ENCODE measurements around the gene PTPN3. TPM values are rescaled to one million over a fixed set of nuclear protein-coding genes. Genes with fewer than 3 reads are reported as not detected.
A peak's percentile ranks its signal among the peaks of the same experiment; 100 is the strongest.

The PTPN3 gene
- total RNA-seq, 1 experiment from 2014 or later, result 10.4 TPM

- Histone ChIP-seq H3K27me3 (ENCODE audit: control insufficient read depth, insufficient read depth, low read length) (no peaks in the 10 kb centered on the region), H3K4me1 (ENCODE audit: control insufficient read depth, insufficient read depth, low read length) (no peaks in the 10 kb centered on the region), H3K9me3 (ENCODE audit: control insufficient read depth, insufficient read depth, low read depth, low read length) (no peaks in the 10 kb centered on the region), H3K36me3 (ENCODE audit: control insufficient read depth, insufficient read depth, low read length) (no peaks in the 10 kb centered on the region), H3K4me3 (ENCODE audit: low read depth in 2 of 2, low read length in 2 of 2) (no peak overlapping the region), H3K27ac (ENCODE audit: low read length) (no peak overlapping the region)
- in situ Hi-C loops (cut with HindIII; ENCODE audit: low pct_unique_long_range_greater_than_20kb, low sequenced_read_pairs), result no loop called here
- BruUV-seq (replicated peaks), result no TSS peak
- CTCF ChIA-PET, result no interaction called here
- no peak for TF ChIP-seq POLR2AphosphoS5 (IDR thresholded peaks at IDR 0.05; ENCODE audit: low read depth, low read length)
- TF ChIP-seq, protein P1, sequence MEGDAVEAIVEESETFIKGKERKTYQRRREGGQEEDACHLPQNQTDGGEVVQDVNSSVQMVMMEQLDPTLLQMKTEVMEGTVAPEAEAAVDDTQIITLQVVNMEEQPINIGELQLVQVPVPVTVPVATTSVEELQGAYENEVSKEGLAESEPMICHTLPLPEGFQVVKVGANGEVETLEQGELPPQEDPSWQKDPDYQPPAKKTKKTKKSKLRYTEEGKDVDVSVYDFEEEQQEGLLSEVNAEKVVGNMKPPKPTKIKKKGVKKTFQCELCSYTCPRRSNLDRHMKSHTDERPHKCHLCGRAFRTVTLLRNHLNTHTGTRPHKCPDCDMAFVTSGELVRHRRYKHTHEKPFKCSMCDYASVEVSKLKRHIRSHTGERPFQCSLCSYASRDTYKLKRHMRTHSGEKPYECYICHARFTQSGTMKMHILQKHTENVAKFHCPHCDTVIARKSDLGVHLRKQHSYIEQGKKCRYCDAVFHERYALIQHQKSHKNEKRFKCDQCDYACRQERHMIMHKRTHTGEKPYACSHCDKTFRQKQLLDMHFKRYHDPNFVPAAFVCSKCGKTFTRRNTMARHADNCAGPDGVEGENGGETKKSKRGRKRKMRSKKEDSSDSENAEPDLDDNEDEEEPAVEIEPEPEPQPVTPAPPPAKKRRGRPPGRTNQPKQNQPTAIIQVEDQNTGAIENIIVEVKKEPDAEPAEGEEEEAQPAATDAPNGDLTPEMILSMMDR (IDR thresholded peaks at IDR 0.05), result no peak
- TF ChIP-seq TCF7L2 (IDR thresholded peaks at IDR 0.05; ENCODE audit: low read depth, low read length), result no peak
- TF ChIP-seq, protein P2, sequence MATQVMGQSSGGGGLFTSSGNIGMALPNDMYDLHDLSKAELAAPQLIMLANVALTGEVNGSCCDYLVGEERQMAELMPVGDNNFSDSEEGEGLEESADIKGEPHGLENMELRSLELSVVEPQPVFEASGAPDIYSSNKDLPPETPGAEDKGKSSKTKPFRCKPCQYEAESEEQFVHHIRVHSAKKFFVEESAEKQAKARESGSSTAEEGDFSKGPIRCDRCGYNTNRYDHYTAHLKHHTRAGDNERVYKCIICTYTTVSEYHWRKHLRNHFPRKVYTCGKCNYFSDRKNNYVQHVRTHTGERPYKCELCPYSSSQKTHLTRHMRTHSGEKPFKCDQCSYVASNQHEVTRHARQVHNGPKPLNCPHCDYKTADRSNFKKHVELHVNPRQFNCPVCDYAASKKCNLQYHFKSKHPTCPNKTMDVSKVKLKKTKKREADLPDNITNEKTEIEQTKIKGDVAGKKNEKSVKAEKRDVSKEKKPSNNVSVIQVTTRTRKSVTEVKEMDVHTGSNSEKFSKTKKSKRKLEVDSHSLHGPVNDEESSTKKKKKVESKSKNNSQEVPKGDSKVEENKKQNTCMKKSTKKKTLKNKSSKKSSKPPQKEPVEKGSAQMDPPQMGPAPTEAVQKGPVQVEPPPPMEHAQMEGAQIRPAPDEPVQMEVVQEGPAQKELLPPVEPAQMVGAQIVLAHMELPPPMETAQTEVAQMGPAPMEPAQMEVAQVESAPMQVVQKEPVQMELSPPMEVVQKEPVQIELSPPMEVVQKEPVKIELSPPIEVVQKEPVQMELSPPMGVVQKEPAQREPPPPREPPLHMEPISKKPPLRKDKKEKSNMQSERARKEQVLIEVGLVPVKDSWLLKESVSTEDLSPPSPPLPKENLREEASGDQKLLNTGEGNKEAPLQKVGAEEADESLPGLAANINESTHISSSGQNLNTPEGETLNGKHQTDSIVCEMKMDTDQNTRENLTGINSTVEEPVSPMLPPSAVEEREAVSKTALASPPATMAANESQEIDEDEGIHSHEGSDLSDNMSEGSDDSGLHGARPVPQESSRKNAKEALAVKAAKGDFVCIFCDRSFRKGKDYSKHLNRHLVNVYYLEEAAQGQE (IDR thresholded peaks at IDR 0.05; ENCODE audit: insufficient read depth in 1 of 2, low read depth in 2 of 2, low read length in 1 of 2), result no peak
- TF ChIP-seq SIN3A (IDR thresholded peaks at IDR 0.05; ENCODE audit: borderline replicate concordance, insufficient read depth, low read depth, low read length), result no peak
- no peak for ATAC-seq
- POLR2A ChIA-PET, result no interaction called here
- intact Hi-C loops (cut with micrococcal nuclease; ENCODE audit: unreplicated experiment), result no loop called here
- no peak for DNase-seq (ENCODE audit: low read depth, low spot score)
Observed at GRCh38 chr9:109335121-109335520, 163.0 kb downstream of the PTPN3 start.

DNA sequence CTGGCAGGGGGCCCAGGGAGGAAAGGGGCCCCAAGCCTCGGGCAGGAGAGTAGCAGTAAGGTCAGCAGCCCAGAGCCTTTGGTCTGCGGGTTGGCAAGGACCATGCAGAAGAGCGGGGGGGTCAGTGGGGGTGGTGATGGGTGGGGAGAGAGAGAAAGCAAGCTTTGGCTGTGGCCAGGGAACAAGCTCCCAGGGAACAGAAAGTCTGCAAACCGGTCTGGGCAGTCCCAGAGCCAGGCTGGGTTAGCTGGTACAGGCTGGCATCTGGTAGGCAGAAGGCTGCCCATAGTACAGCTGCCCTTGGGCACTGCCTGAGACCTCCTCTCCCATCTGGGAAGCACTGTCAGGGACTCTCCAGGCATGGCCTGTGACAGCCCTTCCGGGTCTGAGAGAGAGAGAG lies 166.8 kb downstream of the PTPN3 start:
- ChIA-PET CTCF (no interaction called here), POLR2A (no interaction called here)
- H3K9me3 ChIP-seq (ENCODE audit: control insufficient read depth, insufficient read depth, low read depth, low read length), result no peaks in the 10 kb centered on the region
- ATAC-seq (peak; percentile 50; the same call in 1 of the 2 replicates), DNase-seq (ENCODE audit: low read depth, low spot score) (no peak)
- BruUV-seq (replicated peaks), result no TSS peak
- no peaks in the 10 kb centered on the region for H3K36me3 ChIP-seq (ENCODE audit: control insufficient read depth, insufficient read depth, low read length)
- TF ChIP-seq, protein P1 (IDR thresholded peaks at IDR 0.05), result no peak
- TF ChIP-seq TCF7L2 (IDR thresholded peaks at IDR 0.05; ENCODE audit: low read depth, low read length) (no peak), POLR2AphosphoS5 (IDR thresholded peaks at IDR 0.05; ENCODE audit: low read depth, low read length) (no peak), SIN3A (IDR thresholded peaks at IDR 0.05; ENCODE audit: borderline replicate concordance, insufficient read depth, low read depth, low read length) (no peak)
- TF ChIP-seq, protein P2 (IDR thresholded peaks at IDR 0.05; ENCODE audit: insufficient read depth in 1 of 2, low read depth in 2 of 2, low read length in 1 of 2), result no peak
- H3K27ac ChIP-seq (ENCODE audit: low read length), result no peak overlapping the region
- H3K4me3 ChIP-seq (ENCODE audit: low read depth in 2 of 2, low read length in 2 of 2), result no peak overlapping the region
- intact Hi-C loops (cut with micrococcal nuclease; ENCODE audit: unreplicated experiment) (no loop called here), in situ Hi-C loops (cut with HindIII; ENCODE audit: low pct_unique_long_range_greater_than_20kb, low sequenced_read_pairs) (no loop called here)
- no peaks in the 10 kb centered on the region for H3K27me3 ChIP-seq (ENCODE audit: control insufficient read depth, insufficient read depth, low read length)
- no peaks in the 10 kb centered on the region for H3K4me1 ChIP-seq (ENCODE audit: control insufficient read depth, insufficient read depth, low read length)
